ENCODE measurements around the gene PPP2R2C.

PPP2R2C gene

DNA sequence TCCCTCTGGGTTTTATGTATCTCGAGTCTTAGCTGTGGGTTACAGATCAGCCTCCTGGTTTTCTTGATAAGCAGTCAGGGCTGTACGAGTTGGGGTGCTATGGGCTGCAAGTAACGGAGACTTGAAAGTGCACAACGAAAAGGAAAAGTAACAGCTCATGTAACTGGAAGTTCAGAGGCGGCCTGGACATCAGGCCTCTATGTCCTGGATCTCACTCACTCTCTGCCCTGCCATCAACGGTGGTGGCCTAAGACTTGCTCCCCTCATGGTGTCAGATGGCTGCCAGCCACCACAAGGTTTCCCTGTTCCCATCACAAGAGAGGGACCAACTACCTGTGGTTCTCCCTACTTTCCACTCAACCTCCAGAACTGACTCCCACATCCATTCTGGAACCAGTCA, 4.8 kb downstream of the PPP2R2C start:
- no peak for DNase-seq

GRCh38 chr4:6466756-6467381, 5.5 kb downstream of the PPP2R2C start:
- DNase-seq = no peak

GRCh38 chr4:6465955-6466354, 6.5 kb downstream of the PPP2R2C start:
- no peak for DNase-seq

DNA sequence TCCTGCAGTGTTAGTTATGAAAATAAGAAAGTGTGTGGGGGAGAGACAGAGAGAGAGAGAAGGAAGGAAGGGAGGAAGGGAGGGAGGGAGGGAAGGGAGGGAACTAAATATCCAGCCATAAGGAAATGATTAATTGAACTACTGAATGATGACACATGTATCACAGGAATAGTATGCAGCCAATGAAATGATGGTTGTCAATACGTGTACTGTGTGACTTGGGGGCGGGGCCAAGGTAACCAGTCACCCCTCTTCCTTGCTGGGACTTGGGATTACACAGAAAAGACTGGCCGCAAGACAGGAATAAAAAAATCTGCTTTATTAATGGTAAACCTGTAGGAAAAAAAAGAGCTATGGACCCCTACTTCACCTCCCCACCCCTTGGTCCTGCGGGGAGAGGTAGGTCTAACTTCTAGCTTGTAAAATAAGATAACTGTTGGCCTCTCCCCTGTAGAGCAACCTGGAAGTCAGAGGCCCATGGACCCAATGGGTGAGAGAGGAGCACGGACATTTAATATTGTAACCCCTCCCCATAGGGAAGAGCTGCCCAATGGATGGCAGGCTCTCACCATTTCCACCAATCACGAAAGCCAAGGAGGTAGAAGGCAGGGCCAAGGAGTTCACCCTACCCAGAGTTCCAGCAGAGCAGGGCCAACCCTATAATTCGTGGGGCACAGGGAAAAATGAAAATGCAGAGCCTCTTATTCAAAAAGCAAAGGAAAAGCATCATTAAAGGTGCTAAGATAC, 7.4 kb downstream of the PPP2R2C start:
- no peak for DNase-seq

DNA sequence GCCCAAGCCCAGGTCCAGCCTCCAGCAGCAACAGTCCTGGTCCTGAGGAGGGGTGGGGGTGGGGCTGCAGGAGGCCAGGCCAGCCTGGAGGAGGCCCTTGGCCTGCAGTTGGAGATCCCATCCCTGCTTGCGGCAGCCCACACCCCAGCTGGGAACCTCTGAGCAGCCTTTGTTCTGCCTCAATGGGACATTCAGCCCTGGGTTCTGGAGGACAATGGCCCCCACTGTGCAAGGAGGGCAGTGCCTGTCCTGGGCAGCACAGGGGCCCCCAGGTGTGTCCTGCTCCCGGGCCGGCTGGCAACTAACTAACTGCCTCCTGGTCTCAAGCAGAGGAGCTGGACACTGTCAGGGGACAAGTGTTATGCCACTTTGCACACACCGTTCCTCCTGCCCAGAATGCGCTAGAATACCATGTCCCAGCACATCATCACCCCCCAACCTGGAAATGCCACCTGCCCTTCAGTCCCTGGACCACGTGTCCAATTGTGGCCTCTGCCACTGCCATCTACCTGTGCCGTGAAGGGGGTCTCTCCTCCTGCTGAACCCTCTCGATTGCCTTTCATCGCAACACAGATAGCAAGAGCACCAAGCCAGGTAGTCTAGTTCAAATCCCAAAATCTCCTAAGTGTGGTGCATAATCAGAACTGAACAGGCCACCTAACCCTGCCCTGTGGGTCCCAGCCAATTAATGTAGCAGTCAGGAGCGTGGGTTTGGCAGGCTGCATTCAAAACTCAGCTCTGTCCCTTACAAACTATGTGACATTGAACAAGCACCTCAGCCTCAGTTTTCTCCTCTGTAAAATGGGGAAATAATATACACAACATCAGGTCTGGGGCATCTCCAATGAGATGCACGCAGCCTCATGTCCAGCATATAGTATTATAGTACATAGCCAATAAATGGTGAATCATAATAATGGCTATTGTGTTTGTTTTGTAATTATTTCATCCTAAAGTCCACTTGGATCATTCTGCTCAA, 8.8 kb downstream of the PPP2R2C start:
- no peak for DNase-seq

DNA sequence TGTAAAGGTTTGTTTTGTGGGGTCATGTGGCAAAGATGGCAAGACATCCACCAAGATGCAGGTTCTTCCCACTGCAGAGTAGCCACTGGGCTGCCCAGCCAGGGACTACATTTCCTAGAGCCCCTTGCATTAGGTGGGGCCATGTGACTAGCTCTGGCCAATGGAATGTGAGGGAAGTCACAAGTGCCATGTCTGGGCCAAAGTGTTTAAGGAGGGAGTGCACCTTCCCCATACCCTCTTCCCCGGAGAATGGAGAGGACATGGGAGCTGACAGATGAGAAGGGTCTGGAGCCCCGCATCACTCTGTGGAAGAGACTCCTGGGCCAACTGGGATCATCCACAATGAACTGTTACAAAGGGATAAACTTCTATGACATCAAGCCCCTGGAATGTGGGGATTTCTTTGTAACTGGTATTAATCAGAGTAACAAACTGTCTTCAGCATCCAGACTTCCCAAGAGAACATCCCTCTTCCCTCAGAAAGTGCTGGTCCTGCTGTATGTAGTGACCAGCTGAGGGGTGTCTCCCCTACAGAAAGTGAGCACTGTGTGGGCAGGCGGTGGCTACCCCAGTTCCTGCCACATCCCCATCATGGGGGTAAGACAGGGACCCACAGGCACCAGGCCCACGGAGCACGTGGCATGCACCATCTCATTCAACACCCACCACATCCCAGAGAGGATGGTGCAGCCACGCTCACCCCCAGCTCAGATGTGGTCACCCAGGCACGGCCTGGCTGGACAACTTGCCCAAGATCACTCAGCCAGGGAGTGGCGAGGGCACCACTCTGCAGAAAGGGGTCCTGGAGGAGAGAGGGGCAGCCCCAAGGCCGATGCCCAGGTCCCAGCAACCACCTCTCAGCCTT, 10.9 kb downstream of the PPP2R2C start:
- DNase-seq = no peak

DNA sequence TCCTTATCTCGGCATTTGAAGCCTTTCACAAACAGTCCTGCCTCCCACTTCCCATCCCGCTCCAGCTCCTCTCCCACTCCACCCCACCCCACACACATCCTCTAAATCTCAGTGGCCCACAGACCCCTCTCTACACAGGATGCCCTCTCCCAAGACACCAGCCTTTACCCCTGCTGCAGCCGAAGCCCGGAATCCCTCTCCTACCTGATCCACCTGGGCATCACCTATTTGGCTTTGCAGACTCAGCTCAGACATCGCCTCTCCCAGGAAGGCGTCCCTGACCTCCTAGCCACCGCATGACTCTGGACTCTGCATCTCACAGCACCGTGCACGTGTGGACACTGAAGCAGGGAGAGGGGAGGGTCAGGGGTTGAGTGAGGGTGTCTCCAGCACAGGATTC, 11.5 kb downstream of the PPP2R2C start:
- DNase-seq = no peak

GRCh38 chr4:6458528-6458927, 13.9 kb downstream of the PPP2R2C start:
- no peak for DNase-seq

DNA sequence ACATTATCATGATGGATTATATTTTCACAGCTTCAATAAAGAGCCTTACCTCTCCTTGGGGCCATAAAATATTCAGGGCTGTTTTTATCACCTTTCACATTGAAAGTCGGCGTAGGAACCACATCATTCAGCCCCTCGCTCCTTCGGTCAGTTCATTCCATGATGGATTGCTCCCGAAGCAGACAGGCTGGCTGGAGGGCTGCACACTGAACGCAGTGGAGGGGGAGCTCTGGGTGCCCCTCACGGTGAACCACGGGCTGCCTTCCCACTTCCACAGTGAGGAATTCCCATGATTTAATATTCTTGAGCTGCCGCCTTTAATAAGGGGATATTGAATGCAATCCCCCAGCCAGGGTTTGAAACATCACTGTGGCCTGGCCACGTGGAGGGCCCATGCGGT, 16.0 kb downstream of the PPP2R2C start:
- DNase-seq = no peak

DNA sequence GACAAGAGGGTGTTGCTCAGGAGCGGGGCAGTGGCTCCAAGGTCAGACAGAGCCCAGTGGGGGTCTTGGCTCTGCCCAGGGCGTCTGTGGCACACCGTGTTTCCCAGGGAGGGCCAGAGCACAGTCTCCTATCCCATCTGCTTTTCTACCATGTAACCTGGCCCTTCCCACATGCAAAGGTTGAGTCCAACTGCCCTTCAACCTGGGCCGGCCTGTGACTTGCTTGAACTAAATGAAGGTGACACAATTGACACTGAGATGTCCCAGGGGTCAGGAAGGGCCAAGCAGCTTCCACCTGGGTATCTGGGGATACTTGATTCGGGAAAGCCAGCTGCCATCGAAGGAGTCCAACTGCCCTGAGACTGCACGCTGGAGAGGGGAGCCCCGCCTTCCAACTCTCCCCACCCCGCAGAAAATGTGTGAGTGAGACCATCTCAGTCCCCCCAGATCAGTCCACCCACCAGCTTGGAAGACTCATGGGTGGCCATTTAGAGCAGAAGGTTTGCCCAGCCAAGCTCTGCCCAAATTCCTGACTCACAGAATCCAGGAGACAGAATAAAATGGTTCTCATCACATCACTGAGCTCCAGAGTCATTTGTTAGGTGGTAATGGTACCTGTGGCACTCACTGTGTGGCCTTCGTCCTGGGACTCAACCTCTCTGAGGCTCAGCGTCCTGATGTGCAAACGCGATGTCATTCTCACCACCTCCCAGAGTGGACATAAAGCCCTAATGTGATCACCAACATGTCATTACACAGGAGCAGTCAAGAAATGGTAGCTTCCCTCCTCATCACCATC, 18.1 kb downstream of the PPP2R2C start:
- DNase-seq = no peak

GRCh38 chr4:6453688-6453990, 18.8 kb downstream of the PPP2R2C start:
- no peak for DNase-seq

DNA sequence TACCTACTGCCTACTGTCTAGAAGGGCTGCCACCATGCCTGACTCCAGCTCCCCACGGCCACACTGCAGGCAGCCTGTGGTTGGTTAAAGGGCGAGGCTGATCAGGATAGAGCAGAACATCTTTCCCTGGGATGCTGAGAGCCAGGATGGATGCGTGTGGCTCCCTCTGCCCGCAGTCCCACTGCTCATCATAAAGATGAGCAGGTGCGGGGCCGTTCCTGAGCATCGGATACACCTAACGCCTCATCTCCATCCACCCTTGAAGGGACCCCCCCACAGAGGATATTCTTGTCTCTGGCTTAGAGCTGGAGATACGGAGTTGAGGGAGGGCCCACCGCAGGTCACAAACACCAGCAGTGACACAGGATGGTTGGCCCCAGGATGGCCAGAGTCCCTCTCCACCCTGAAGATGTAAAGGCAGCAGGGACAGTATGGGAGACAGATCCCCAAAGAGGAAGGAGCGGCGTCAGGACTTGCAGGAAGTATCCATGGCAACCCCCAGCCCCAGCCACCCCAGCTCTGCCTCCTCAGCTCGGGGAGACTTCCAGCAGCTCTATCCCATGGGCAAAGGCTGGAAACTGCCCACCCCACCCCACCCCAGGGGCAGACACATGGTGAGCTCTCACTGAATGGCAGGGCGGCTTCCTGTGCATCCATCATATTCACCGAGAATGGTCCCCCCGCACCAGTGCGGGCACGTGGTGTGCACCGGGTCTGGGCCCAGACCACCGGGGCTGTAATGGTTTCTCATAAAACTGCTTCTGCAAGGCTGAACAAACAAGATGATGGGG, 19.3 kb downstream of the PPP2R2C start:
- DNase-seq = no peak

GRCh38 chr4:6452116-6452896, 20.1 kb downstream of the PPP2R2C start:
- no peak for DNase-seq

DNA sequence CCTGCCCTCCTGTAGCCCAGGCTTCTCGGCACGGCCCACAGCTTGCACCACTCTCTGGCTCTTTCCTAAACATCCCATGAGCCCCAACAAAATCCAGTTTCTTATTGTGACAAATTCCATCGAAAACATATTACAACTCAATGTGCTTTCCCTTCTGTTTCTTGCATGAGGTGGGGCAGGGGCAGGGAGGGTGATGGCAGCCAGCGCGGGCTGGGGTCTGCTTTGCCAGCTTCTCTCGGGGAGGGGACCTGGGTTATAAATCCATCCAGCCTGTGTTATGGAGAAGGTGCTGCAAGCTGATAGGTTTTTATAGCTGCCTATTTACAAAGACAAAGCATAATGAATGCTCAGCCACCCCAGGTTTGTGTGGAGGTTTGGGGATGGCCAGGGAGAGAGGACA, 21.1 kb downstream of the PPP2R2C start:
- no peak for DNase-seq

DNA sequence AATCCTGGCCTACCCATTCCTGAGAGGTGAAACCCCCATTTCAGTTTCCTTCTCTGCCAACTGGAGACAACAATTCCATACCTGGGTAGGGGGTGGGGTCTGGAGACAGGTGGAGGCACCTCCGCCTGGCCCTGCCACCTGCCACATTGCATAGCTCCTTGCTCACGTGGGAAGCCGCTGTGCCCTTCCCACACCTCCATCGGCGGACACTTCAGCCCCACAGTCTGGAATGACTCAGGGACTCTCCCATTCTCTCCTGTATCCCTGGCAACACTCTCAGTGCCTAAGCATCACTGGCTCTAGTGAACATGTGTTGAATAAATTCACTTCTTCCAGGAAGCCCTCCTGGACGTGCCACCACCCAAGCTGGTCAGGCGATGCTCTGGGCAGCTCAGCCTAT, 21.7 kb downstream of the PPP2R2C start:
- DNase-seq = peak; percentile 45

DNA sequence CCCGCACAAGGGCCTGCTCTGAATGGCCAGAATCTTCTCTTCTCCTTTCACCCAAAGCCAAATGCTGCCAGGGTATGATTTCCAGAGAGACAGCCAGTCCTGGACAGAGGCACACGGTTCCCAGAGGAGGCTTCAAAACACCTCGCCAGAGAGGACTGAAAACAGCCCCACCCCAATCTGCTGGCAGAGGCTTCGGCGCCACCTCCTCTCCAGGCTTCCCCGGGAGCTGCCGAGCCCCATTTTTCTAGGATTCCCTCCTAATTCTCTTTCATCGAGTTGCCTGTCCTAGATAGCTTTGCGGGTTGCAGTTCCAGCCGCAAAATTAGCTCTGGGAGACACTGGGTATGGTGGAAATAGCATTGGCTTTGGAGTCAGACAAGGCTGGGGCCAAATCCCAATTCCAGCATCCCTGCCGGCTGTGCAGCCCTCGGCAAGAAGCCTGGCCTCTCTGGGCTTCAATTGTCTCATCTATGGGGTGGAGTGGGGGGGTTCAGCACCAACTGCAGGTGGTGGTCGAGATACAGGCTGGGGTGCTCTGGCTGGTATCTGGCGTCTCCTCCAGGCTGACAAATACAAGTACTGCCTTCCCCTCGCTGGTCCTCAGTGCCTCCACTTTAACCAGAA, 22.6 kb downstream of the PPP2R2C start:
- DNase-seq = no peak

- DNase-seq = no peak
Observed at GRCh38 chr4:6449335-6449734, 23.1 kb downstream of the PPP2R2C start.

- DNase-seq = no peak
Observed at GRCh38 chr4:6448476-6449170, 23.8 kb downstream of the PPP2R2C start.

DNA sequence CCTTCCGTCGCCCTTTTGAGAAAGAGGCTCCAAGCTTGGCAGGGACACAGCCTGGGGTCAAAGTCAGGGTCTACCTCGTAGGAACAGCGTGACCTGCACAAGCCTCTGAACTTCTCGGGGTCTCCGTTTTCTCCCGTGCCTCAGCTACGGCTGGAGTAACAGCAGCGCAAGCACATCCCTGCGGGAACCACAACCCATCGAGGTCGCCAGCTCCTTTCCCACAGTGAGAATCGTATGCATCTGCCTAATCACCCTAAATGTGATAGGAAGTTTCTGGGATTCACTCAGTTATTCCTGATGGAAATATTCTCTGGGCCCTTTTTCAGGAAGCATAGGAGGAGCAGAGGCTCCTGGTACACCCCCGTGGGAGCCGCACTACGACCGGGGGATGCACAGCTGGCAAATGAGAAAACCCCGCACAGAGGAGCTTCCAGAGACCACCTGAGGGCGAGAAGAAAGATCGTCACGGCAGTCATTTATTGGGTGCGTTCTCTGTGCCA, 24.7 kb downstream of the PPP2R2C start:
- no peak for DNase-seq
